Hematopoietic multipotent progenitor cell treated with erythropoietin and hydrocortisone succinate and interleukin-3 and kit ligand, for 8 days (in vitro differentiated cells): ENCODE data around the gene RUNX2.

Experiments
- DNase-seq: peaks from one replicate; pipeline ENCODE4 v3.0.0-alpha.2; 2015

Gene RUNX2

GRCh38 chr6:45491048-45491735 is 163.1 kb downstream of the RUNX2 start:
- DNase-seq: no peak

GRCh38 chr6:45491874-45492273 is 163.7 kb downstream of the RUNX2 start:
- no peak for DNase-seq

- DNase-seq: no peak
Measured at GRCh38 chr6:45493761-45494160, 165.6 kb downstream of the RUNX2 start.

- DNase-seq: peak; percentile 28
Measured at GRCh38 chr6:45494416-45495135, 166.4 kb downstream of the RUNX2 start.

GRCh38 chr6:45495429-45496084 is 167.4 kb downstream of the RUNX2 start:
- DNase-seq: peak; percentile 29

GRCh38 chr6:45496085-45496433 is 167.9 kb downstream of the RUNX2 start:
- DNase-seq: no peak

GRCh38 chr6:45498591-45498990 is 170.5 kb downstream of the RUNX2 start:
- no peak for DNase-seq

GRCh38 chr6:45500924-45501816 is 173.0 kb downstream of the RUNX2 start:
- no peak for DNase-seq

- no peak for DNase-seq
Measured at GRCh38 chr6:45502456-45502855, 174.3 kb downstream of the RUNX2 start.

GRCh38 chr6:45504947-45505346 is 176.8 kb downstream of the RUNX2 start:
- DNase-seq: no peak

GRCh38 chr6:45505470-45505869 is 177.3 kb downstream of the RUNX2 start:
- DNase-seq: no peak

GRCh38 chr6:45507186-45507585 is 179.1 kb downstream of the RUNX2 start:
- DNase-seq: no peak

- DNase-seq: no peak
Measured at GRCh38 chr6:45509426-45509825, 181.3 kb downstream of the RUNX2 start.

- DNase-seq: no peak
Measured at GRCh38 chr6:45512717-45513116, 184.6 kb downstream of the RUNX2 start.

- no peak for DNase-seq
Measured at GRCh38 chr6:45513213-45513618, 185.1 kb downstream of the RUNX2 start.

- DNase-seq: no peak
Measured at GRCh38 chr6:45513843-45514242, 185.7 kb downstream of the RUNX2 start.

- no peak for DNase-seq
Measured at GRCh38 chr6:45514454-45515230, 186.5 kb downstream of the RUNX2 start.

GRCh38 chr6:45518013-45518720 is 190.0 kb downstream of the RUNX2 start:
- DNase-seq: no peak

- no peak for DNase-seq
Measured at GRCh38 chr6:45521226-45521625, 193.1 kb downstream of the RUNX2 start.

- no peak for DNase-seq
Measured at GRCh38 chr6:45522486-45522885, 194.4 kb downstream of the RUNX2 start.

GRCh38 chr6:45527210-45527609 is 199.1 kb downstream of the RUNX2 start:
- DNase-seq: no peak
